GM21723 (cell line): ENCODE measurements around the gene CDKN1B.

Experiments
- ATAC-seq: cut with Tn5 transposase; IDR thresholded peaks from one replicate; pipeline ENCODE4 v1.9.1; 2021; ENCODE audit warnings: mild to moderate bottlenecking, moderate library complexity; ENCODE audit not compliant: unreplicated experiment

The CDKN1B gene

DNA sequence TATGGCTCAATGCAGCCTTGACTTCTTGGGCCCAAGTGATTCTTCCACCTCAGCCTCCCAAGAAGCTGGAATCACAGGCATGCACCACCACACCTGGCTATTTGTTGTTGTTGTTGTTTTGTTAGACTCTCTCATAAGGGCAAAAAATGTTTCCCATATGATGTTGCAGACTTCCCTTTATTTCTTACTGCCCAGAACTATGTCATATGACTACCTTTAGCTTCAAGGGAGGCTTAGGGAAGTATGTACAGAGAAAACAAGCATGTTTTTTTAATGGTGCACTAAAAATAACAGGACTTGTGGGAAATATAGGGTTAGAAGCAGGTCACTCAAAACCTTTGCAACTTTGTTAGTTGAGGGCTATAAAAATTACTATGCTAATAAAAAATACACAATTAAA, 16.9 kb upstream of the CDKN1B start:
- ATAC-seq, result no peak

DNA sequence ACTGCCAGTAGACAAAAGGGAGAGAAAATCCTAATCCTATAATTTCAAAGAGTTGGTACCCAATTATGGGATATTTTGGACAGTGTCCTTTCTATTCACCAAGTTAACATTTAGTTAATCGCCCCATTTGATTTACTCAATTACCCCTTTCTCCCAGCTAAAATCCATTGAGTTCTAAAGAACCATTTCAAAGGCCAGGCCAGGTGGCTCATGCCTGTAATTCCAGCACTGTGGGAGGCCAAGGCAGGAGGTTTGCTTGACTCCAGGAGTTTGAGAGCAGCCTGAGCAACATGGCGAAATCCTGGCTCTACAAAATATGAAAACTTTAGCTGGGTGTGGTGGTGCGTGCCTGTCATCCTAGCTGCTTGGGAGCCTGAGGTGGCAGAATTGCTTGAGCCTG, 15.7 kb upstream of the CDKN1B start:
- ATAC-seq, result no peak

DNA sequence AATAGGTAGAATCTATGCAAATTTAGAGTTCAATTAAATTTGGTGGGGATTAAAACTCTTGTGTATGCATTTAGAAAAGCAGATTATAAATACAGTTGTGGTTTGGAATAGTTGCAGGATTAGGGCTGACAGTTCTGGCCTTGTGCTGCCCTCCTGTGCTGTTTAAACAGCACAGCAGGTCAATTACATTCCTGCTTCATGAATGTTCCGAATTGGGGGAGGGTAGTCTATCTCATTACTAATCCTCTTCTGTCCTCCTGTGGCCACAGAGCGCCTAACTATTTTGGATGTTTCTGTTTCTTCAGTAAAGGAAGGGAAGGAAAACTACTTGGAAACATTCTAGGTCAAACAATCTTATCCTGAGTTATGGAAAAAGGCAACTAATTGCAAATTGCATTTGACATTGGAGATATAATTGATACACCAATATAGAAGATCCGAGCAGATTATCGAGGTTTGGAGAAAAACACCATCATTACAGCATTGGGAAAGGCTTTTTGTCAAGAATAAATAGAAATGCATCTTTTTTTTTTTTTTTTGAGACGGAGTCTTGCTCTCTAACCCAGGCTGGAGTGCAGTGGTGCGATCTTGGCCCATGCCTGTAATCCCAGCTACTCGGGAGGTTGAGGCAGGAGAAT, 12.5 kb upstream of the CDKN1B start:
- ATAC-seq, result peak; percentile 78

DNA sequence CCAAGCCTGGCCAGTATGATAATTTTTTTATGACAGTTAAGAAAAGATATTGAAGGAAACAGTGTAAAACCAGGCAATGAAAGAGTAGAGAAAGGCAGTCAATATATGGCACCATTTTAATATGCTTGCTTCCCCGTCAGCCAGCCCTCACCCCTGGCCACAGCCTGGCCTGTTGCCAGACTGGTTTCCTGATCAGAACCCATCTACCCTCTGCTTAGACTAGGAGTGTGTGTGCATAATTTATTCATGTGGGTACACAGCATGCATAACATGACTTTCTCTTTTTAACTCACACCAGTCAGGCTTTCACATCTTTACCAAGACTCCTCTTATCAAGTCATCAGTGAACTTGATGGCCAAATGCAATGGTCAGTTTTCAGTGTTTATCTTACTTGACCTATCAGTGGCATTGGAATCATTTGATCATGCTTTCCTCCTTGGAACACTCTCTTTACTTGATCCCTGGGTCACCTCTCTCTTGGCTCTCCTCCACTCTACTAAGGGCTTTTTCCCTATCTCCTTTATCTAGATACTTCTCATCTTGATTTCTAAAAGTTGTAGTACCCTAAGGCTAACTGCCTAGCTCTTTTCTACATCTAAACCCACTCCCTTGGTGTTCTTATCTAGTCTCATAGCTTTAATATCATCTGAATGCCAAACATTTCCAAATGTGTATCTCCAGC, 11.2 kb upstream of the CDKN1B start:
- no peak for ATAC-seq

DNA sequence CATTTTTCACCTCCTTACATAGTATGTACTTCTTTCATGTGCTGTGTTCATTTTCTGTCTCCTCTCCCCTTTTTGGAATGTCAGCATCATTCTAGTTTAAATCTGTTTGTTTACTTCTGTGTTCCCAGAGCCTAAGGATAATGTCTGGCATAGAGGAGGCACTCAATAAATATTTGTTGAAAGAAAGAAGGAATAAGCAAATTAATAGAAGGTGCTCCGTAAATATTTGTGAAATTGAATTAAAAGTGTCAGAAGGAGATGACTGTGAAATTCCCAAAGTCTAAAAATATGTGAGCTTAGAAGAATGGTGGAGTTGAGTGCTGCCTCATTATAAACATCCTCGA, 3.3 kb upstream of the CDKN1B start:
- no peak for ATAC-seq

DNA sequence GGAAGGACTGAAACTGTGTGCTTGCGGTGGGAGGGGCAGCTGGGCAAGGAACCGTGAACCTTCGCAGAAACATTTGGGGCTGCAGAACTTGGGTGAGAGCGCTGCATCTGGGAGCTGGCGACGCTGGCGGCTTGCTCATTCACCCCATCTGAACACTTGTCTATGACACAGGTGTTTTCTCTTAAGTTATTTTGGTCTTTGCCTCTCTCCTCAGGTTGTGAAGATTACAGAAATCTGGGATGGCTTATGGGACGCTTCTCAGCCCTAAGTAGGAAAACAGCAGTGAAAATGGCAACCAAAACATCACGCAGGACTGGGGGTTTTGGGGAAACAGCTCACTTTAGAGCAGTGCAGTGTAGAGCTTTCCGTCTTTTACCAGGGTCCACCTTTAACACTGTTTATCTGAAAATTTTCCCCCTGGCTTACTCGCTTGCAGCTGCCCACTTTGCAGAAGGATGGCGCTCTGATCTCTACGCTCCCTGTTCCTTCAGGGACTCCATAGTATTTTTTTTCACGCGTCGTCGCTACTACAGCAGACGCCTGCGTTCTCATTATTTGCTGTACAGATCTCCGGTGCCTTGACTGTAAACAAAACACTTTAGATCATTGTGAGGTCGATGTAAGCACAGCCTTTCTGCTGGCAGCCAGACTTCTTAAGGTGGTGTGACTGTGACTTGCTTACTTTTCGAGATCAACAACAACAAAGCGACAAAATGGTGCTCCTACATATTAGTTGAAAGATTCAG, 2.7 kb upstream of the CDKN1B start:
- peak; percentile 29 for ATAC-seq

DNA sequence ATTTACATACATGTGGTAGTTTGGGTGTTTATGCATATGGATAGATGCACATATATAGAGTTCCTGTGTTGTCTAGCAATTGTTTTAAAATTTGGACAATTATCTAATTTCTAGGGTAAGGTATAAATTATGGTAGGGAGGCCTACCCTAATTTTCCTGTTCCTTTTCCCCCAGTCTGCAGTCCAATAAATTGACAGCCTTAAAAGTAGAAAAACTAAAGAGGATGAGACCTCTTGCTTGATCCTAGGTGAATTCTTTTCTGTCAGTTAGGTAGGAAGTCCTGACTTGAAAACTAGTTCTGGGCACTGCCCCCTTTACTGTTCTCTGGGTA, 2.1 kb upstream of the CDKN1B start:
- ATAC-seq, result no peak

DNA sequence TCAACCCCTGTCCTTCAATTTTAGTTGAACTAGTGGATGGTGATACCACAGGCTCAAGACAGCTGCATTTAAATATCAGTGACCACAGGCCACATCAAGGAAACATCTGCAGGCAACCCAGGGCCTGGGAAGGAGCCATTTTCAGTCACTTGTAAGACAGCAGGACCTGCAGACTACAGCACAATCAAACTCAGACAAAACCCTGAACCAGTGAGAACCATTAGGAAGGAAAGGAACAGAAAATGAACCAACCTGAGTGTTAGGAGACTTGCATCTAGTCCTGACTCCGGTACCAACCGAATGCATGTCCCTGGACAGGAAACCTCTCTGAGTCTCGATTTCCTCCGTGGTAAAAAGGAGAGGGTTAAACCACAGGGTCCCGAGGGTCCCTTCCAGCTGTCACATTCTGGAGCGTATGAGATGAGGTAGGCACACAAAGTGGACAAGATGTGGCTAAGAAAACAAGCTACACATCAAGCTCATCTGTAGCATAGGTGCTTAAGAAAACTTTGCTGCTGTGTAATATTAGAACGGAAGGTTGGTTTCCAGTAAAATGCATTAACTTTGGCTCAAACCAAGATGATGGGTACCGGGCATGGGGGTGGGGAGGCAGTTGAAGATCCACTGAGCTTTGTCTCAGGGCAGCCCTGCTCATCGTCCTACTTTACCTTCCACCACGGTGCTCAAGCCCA, 1.6 kb upstream of the CDKN1B start:
- peak; percentile 26 for ATAC-seq

DNA sequence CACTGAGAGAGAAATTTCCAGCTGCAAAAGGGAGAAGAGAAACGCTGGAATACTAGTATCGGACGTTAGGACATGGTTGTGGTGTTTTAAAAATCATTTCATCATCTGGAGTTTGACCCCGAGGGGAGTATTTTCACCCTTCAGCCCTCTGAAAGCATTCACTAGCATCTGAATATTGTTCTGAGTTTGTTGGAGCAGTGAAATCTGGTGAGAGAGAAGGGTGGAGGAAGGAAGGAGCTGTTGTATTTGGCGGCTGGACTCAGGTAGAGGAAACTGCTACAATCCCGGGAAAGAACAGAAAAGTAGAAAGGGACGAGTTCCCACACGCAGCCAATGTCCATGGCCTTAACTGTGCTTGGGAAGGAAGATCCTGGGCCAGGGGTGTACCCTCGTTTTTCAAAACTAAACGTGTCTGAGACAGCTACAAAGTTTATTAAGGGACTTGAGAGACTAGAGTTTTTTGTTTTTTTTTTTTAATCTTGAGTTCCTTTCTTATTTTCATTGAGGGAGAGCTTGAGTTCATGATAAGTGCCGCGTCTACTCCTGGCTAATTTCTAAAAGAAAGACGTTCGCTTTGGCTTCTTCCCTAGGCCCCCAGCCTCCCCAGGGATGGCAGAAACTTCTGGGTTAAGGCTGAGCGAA, 896 bp upstream of the CDKN1B start:
- no peak for ATAC-seq

DNA sequence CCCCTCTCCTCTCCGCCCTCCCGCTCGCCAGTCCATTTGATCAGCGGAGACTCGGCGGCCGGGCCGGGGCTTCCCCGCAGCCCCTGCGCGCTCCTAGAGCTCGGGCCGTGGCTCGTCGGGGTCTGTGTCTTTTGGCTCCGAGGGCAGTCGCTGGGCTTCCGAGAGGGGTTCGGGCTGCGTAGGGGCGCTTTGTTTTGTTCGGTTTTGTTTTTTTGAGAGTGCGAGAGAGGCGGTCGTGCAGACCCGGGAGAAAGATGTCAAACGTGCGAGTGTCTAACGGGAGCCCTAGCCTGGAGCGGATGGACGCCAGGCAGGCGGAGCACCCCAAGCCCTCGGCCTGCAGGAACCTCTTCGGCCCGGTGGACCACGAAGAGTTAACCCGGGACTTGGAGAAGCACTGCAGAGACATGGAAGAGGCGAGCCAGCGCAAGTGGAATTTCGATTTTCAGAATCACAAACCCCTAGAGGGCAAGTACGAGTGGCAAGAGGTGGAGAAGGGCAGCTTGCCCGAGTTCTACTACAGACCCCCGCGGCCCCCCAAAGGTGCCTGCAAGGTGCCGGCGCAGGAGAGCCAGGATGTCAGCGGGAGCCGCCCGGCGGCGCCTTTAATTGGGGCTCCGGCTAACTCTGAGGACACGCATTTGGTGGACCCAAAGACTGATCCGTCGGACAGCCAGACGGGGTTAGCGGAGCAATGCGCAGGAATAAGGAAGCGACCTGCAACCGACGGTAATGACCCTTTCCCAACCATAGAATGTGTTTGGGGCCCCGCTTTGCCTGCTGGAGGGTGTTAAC, 615 bp downstream of the CDKN1B start:
- peak; percentile 8 for ATAC-seq

DNA sequence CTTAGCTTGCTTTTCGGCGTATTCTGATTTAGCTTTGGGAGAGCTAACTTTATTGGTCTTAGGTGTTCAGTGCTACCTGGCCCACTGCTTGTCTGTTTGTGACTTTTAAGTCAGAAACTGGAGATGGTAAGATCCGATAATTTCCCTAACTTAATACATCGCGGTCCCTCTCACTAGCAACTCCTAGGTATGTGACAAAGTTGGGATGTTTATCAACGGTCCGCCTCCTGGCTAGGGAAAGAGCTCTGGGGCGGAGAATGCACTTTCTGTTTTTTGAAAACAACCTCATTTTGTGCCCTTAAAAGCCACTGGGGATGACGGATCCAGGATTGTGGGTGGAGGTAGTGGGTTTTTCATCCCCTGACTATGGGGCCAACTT, 1.2 kb downstream of the CDKN1B start:
- ATAC-seq, result no peak

DNA sequence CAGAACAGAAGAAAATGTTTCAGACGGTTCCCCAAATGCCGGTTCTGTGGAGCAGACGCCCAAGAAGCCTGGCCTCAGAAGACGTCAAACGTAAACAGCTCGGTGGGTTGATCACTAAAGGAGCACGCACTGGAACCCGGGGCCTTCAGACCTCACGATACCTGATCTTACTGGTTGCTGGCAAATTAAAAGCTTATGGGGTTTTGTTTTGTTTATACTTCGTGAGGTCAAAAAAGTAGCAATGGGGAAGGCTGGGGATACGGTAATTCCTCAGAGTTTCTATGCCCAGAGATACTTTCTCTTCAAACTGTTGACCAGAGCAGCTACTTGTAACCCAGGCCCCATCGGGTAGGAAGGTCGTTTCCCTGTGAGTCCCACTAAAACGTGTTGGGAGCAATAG, 1.7 kb downstream of the CDKN1B start:
- ATAC-seq, result no peak

DNA sequence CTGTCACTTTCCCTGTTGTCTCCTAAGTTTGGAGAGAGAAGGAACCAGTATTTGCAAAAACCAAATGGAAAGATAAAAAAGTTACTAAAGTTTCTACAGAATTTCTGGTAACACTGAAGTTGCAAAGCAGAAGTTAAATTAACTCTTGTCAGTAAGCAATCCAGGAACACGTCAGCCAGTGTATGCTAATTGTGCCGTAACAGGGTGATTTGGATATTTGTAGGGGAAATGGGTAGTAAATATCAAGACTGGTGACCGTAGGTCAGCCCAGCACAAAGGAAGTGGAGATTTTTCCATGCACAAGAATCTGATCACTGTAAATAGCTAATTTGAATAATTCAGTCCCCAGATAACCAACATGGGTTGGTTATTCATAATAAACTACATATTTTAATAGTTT, 2.3 kb downstream of the CDKN1B start:
- peak; percentile 16 for ATAC-seq

DNA sequence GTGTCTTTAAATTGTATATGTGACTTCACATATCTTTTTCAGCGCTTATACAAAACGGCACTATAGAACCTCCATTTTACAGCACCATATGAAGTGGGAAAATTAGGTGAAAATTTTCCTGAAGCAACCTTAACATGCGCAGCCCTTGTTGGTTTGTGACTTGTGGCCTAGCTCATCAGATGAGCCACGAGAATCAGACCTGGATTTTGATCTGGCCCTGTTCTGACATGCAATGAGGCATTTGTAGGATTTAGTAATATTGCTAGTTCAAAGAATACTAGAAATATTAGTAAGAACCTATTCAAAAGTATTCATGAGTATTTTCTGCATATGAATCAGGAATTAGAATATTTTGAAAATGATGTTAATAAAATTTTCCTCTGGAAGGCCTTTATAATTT, 2.9 kb downstream of the CDKN1B start:
- no peak for ATAC-seq

DNA sequence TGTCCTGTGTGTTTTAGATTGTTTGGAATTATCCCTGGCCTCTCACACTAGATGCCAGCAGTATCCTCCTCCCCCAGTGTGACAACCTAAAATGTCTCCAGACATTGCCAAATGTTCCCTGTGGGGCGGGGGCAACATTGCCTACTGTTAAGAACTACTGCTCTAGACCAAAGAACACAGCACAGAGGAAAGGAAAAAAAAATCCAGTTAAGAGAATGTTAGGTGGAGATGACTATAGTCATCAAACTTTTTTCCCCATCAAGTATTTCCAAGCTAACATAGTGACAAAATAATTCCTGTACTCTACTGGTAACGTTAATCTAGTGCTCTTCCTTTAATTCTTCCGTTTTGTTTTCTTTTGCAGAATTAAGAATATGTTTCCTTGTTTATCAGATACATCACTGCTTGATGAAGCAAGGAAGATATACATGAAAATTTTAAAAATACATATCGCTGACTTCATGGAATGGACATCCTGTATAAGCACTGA, 3.5 kb downstream of the CDKN1B start:
- ATAC-seq, result no peak

DNA sequence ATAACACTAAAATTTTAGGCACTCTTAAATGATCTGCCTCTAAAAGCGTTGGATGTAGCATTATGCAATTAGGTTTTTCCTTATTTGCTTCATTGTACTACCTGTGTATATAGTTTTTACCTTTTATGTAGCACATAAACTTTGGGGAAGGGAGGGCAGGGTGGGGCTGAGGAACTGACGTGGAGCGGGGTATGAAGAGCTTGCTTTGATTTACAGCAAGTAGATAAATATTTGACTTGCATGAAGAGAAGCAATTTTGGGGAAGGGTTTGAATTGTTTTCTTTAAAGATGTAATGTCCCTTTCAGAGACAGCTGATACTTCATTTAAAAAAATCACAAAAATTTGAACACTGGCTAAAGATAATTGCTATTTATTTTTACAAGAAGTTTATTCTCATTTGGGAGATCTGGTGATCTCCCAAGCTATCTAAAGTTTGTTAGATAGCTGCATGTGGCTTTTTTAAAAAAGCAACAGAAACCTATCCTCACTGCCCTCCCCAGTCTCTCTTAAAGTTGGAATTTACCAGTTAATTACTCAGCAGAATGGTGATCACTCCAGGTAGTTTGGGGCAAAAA, 4.1 kb downstream of the CDKN1B start:
- no peak for ATAC-seq

DNA sequence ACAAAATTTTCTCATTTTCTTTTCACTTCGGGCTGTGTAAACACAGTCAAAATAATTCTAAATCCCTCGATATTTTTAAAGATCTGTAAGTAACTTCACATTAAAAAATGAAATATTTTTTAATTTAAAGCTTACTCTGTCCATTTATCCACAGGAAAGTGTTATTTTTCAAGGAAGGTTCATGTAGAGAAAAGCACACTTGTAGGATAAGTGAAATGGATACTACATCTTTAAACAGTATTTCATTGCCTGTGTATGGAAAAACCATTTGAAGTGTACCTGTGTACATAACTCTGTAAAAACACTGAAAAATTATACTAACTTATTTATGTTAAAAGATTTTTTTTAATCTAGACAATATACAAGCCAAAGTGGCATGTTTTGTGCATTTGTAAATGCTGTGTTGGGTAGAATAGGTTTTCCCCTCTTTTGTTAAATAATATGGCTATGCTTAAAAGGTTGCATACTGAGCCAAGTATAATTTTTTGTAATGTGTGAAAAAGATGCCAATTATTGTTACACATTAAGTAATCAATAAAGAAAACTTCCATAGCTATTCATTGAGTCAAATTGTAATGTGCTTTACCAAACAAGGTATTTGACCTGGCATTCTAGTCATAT, 4.8 kb downstream of the CDKN1B start:
- no peak for ATAC-seq

DNA sequence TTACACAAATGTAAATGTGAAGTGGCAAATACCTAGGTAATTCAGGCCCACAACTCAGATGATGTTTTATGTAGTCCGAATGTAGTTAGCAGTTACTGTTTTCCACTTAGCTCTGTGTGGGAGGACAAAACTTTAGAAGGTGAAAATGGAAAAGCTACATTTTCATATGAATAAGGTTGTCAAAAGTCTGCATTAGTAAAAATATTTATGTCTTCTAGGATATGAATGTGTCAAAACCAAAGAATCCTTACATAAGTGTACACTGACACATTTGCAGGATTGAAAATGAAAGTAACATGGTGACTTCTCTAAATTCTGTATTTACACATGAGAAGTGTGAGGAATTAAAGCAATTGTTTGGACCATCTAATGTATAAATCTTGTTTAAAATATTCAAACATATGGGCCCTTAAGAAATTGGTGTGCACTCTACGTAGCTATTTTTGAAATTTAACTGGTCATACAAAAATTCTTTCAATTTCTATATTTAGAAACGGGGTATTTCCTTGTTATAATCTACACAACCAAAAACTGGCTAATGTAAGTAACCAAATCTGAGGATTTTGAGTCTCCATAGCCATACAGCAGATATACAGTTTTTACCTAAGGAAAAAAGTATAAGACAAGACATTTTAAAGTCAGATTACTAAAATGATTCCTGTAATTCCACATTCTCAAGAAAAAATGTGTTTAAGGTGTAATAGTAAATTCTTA, 5.4 kb downstream of the CDKN1B start:
- ATAC-seq, result no peak

DNA sequence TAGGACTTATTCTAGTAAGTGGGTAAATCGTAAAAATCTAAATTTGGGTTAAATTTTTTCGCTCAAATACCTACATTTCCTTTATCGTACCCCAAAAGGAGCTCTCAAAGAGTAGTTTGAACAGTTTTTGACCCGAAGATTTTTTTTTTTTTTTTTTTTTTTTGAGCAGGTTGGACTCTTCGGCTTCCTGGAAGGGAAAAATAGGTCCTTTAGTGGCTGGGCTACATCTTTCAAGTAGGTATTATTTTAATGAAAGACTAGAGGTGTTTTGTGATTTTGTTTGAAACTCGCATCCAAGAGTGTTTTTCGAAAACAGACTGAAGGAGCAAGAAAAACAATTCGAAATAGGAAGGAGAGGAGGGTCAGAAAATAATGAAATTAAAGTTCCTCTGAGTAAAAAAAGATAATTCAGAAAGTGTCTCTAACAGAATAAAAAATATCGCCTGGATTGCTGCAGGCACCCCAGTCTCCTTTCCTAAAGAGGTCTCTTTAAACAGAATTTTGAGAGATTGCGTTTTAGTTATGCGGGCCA, 6.0 kb downstream of the CDKN1B start:
- ATAC-seq, result no peak
